Measurements from ENCODE around the gene CFAP45. TPM values are rescaled to one million over a fixed set of nuclear protein-coding genes. Genes with fewer than 3 reads are reported as not detected.

Gene CFAP45
- total RNA-seq, 1 donor from 2014 or later, result 2.8 TPM

- Mint-ChIP-seq H3K4me3 (no peak overlapping the region), H3K27ac (no peak overlapping the region), H3K36me3 (no peaks in the 10 kb centered on the region), H3K9me3 (no peaks in the 10 kb centered on the region), H3K4me1 (ENCODE audit: unreplicated experiment) (peaks cover 9% of the 10 kb centered on the region), H3K27me3 (peaks cover 46% of the 10 kb centered on the region)
- DNase-seq (ENCODE audit: extremely low spot score, unreplicated experiment), result no peak
- TF ChIP-seq, protein P1, sequence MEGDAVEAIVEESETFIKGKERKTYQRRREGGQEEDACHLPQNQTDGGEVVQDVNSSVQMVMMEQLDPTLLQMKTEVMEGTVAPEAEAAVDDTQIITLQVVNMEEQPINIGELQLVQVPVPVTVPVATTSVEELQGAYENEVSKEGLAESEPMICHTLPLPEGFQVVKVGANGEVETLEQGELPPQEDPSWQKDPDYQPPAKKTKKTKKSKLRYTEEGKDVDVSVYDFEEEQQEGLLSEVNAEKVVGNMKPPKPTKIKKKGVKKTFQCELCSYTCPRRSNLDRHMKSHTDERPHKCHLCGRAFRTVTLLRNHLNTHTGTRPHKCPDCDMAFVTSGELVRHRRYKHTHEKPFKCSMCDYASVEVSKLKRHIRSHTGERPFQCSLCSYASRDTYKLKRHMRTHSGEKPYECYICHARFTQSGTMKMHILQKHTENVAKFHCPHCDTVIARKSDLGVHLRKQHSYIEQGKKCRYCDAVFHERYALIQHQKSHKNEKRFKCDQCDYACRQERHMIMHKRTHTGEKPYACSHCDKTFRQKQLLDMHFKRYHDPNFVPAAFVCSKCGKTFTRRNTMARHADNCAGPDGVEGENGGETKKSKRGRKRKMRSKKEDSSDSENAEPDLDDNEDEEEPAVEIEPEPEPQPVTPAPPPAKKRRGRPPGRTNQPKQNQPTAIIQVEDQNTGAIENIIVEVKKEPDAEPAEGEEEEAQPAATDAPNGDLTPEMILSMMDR (conservative IDR thresholded peaks at IDR 0.05), result no peak
Measured at GRCh38 chr1:159828176-159828575, 71.8 kb downstream of the CFAP45 start.

- Mint-ChIP-seq H3K36me3 (no peaks in the 10 kb centered on the region), H3K4me3 (no peak overlapping the region), H3K4me1 (ENCODE audit: unreplicated experiment) (peaks cover 9% of the 10 kb centered on the region), H3K9me3 (no peaks in the 10 kb centered on the region), H3K27ac (no peak overlapping the region), H3K27me3 (peaks cover 51% of the 10 kb centered on the region)
- TF ChIP-seq, protein P1 (conservative IDR thresholded peaks at IDR 0.05), result no peak
- no peak for DNase-seq (ENCODE audit: extremely low spot score, unreplicated experiment)
Measured at GRCh38 chr1:159827549-159827948, 72.4 kb downstream of the CFAP45 start.

DNA sequence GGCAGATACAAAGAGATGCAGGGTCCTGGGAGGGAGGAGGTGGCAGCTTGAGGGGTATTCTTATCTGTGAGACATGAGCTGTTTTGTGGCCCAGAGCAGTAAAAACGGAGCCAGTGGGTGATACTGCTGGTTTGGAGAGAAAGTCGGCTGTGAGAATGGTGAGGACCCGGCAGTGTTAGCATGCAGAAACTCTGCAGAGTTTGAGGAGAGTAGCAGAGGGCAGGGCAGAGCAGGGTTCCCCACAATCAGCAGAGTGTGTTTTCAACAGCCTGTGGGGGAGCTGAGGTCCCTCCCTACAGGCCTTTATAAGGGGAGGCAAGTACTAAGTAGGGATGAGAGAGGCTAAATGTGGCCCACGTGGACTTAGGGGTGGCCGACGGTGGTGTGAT lies 72.9 kb downstream of the CFAP45 start:
- Mint-ChIP-seq H3K27me3 (peaks cover 55% of the 10 kb centered on the region), H3K27ac (no peak overlapping the region), H3K4me3 (no peak overlapping the region), H3K4me1 (ENCODE audit: unreplicated experiment) (peaks cover 9% of the 10 kb centered on the region), H3K36me3 (no peaks in the 10 kb centered on the region), H3K9me3 (no peaks in the 10 kb centered on the region)
- DNase-seq (ENCODE audit: extremely low spot score, unreplicated experiment), result no peak
- TF ChIP-seq, protein P1 (conservative IDR thresholded peaks at IDR 0.05), result no peak

DNA sequence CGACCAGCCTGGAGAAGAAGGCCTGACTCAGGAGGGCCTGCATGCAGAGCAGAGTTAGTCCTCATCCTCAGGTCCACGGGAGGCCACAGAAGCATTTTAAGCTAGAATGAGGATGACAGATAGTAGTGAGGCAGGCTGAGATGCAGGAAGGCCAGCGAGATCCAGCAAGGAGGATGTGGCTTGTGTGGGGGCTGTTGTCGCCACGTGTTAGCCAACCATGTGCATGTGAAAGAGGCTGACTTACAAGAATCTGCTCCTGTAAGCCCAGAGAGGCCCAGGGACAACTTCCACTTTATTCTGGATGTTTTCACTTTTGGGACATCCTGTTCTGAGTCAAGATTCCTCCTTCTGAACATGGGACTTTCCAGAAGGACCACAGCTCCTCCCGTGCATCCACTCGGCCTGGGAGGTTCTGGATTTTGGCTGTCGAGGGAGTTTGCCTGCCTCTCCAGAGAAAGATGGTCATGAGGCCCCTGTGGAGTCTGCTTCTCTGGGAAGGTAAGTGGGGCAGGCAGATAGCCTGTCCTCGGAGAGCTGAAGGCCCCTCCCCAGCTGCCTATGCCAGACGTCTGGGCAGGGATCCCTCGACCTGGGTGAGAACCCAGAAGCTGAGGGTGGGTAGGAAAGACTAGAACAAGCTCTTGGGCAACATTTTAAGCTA lies 73.4 kb downstream of the CFAP45 start, which contains the start of gene SLAMF8:
TSS of gene SLAMF8 (plus strand) at position 433 of the 661 bp plus-strand sequence. CDS start at position 459, 26 bp downstream.
- no peak within 1 kb of the TSS for H3K4me3 Mint-ChIP-seq
- H3K27ac Mint-ChIP-seq, result no peak within 1 kb of the TSS
- H3K4me1 Mint-ChIP-seq (ENCODE audit: unreplicated experiment), result peaks cover 6% of the 10 kb centered on the region
- TF ChIP-seq, protein P1 (conservative IDR thresholded peaks at IDR 0.05), result no peak
- no peaks in the 10 kb centered on the region for H3K9me3 Mint-ChIP-seq
- no peak for DNase-seq (ENCODE audit: extremely low spot score, unreplicated experiment)
- peaks cover 55% of the 10 kb centered on the region for H3K27me3 Mint-ChIP-seq
- H3K36me3 Mint-ChIP-seq, result no peaks in the 10 kb centered on the region

- Mint-ChIP-seq H3K36me3 (no peaks in the 10 kb centered on the region), H3K9me3 (no peaks in the 10 kb centered on the region), H3K4me3 (no peak overlapping the region), H3K27ac (no peak overlapping the region), H3K4me1 (ENCODE audit: unreplicated experiment) (peaks cover 5% of the 10 kb centered on the region), H3K27me3 (peaks cover 47% of the 10 kb centered on the region)
- DNase-seq (ENCODE audit: extremely low spot score, unreplicated experiment), result no peak
- TF ChIP-seq, protein P1 (conservative IDR thresholded peaks at IDR 0.05), result no peak
Measured at GRCh38 chr1:159825564-159825963, 74.4 kb downstream of the CFAP45 start.
